GM23338 (cell line): ENCODE data around the gene OPN1LW. TPM values are rescaled to one million over a fixed set of nuclear protein-coding genes. Genes with fewer than 3 reads are reported as not detected.

Source experiments
- ATAC-seq: fragments of 200-7000 bp; cut with Tn5 transposase; 3 replicates; pipeline ENCODE4 v1.9.1; 2020
- DNase-seq: peaks from one replicate; pipeline ENCODE4 v3.0.0-alpha.2; 2015; ENCODE audit warnings: low spot score
- H2AFZ ChIP-seq: fragments of 200-600 bp; sonication (generic); 2 replicates; pipeline ENCODE4 v1.8.0; 2016; ENCODE audit warnings: antibody characterized with exemption, mild to moderate bottlenecking, moderate library complexity
- H3F3A ChIP-seq: fragments of 200-600 bp; sonication (generic); replicated peaks from 2 replicates; pipeline ENCODE4 v1.8.0; 2017; ENCODE audit warnings: antibody characterized with exemption, mixed run types, low read depth
- H3K27ac ChIP-seq: fragments of 200-600 bp; sonication (generic); 2 replicates; pipeline ENCODE4 v1.6.1; 2016; ENCODE audit warnings: low read depth
- H3K27me3 ChIP-seq: fragments of 200-600 bp; sonication (generic); 2 replicates; pipeline ENCODE4 v1.8.0; 2016; ENCODE audit warnings: mild to moderate bottlenecking, mixed run types, moderate library complexity; ENCODE audit not compliant: insufficient read depth
- H3K36me3 ChIP-seq: fragments of 200-600 bp; sonication (generic); 2 replicates; pipeline ENCODE4 v1.8.0; 2016; ENCODE audit warnings: mild to moderate bottlenecking; ENCODE audit not compliant: insufficient read depth
- H3K4me1 ChIP-seq: fragments of 200-600 bp; sonication (generic); 2 replicates; pipeline ENCODE4 v1.8.0; 2016; ENCODE audit warnings: mild to moderate bottlenecking, moderate library complexity; ENCODE audit not compliant: insufficient read depth
- H3K4me2 ChIP-seq: fragments of 200-600 bp; sonication (generic); 2 replicates; pipeline ENCODE4 v1.7.1; 2017; ENCODE audit warnings: mixed run types
- H3K4me3 ChIP-seq: fragments of 200-600 bp; sonication (generic); 2 replicates; pipeline ENCODE4 v1.6.1; 2016; ENCODE audit warnings: mixed run types
- H3K79me2 ChIP-seq: fragments of 200-600 bp; sonication (generic); replicated peaks from 2 replicates; pipeline ENCODE4 v1.8.0; 2017; ENCODE audit warnings: mild to moderate bottlenecking; ENCODE audit not compliant: insufficient read depth
- H3K9me2 ChIP-seq: fragments of 200-600 bp; sonication (generic); 2 replicates; pipeline ENCODE4 v1.8.0; 2017; ENCODE audit not compliant: insufficient read depth
- H4K20me1 ChIP-seq: fragments of 200-600 bp; sonication (generic); replicated peaks from 2 replicates; pipeline ENCODE4 v1.8.0; 2017; ENCODE audit warnings: mild to moderate bottlenecking; ENCODE audit not compliant: insufficient read depth
- H3K27ac Mint-ChIP-seq: 2 replicates; pipeline ENCODE4 v1.8.0; 2020; ENCODE audit warnings: inconsistent platforms, mild to moderate bottlenecking, moderate library complexity, mixed read lengths
- H3K27me3 Mint-ChIP-seq: 3 replicates; pipeline ENCODE4 v1.8.0; 2022; ENCODE audit warnings: low read depth, mild to moderate bottlenecking, moderate library complexity, mixed read lengths, inconsistent platforms; ENCODE audit not compliant: insufficient read depth, poor library complexity
- H3K36me3 Mint-ChIP-seq: 3 replicates; pipeline ENCODE4 v1.8.0; 2021; ENCODE audit warnings: low read depth, mild to moderate bottlenecking, inconsistent platforms, moderate library complexity, mixed read lengths
- H3K4me1 Mint-ChIP-seq: 3 replicates; pipeline ENCODE4 v1.8.0; 2020; ENCODE audit warnings: mild to moderate bottlenecking, inconsistent platforms, mixed read lengths
- H3K4me3 Mint-ChIP-seq: 3 replicates; pipeline ENCODE4 v1.8.0; 2021; ENCODE audit warnings: moderate library complexity, mild to moderate bottlenecking, inconsistent platforms, mixed read lengths
- H3K9me3 Mint-ChIP-seq: 3 replicates; pipeline ENCODE4 v1.8.0; 2020; ENCODE audit warnings: moderate library complexity, mild to moderate bottlenecking, inconsistent platforms, mixed read lengths
- CREB1 ChIP-seq: fragments of 250-450 bp; sonication (Bioruptor Pico); IDR thresholded peaks from 2 replicates; pipeline ENCODE4 v1.5.0; 2020; ENCODE audit warnings: low read depth, mild to moderate bottlenecking, moderate library complexity
- EZH2 ChIP-seq: fragments of 200-600 bp; sonication (generic); IDR thresholded peaks from one replicate; pipeline ENCODE4 v1.8.0; 2017; ENCODE audit warnings: antibody characterized with exemption, mild to moderate bottlenecking, low read depth; ENCODE audit not compliant: unreplicated experiment
- EZH2phosphoT487 ChIP-seq: fragments of 200-600 bp; sonication (generic); IDR thresholded peaks from one replicate; pipeline ENCODE4 v1.8.1; 2018; ENCODE audit warnings: antibody characterized with exemption; ENCODE audit not compliant: unreplicated experiment
- JUNB ChIP-seq: IDR thresholded peaks from one replicate; pipeline ENCODE4 v1.6.1; 2016; ENCODE audit warnings: antibody characterized with exemption; ENCODE audit not compliant: unreplicated experiment
- NANOG ChIP-seq: IDR thresholded peaks from 2 replicates; pipeline ENCODE4 v1.6.1; 2016; ENCODE audit warnings: antibody characterized with exemption, borderline replicate concordance
- POLR2AphosphoS5 ChIP-seq: IDR thresholded peaks from 2 replicates; pipeline ENCODE4 v1.6.1; 2016; ENCODE audit warnings: antibody characterized with exemption, low read depth
- ZNF114 ChIP-seq: fragments of 250-450 bp; sonication (Bioruptor Pico); IDR thresholded peaks from 2 replicates; pipeline ENCODE4 v1.5.0; 2020; ENCODE audit warnings: mild to moderate bottlenecking, moderate library complexity
- ZNF331 ChIP-seq: fragments of 250-450 bp; sonication (Bioruptor Pico); IDR thresholded peaks from 2 replicates; pipeline ENCODE4 v1.5.0; 2020; ENCODE audit warnings: low read depth, mild to moderate bottlenecking, moderate library complexity
- polyA plus RNA-seq: library from polyadenylated mRNA; unstranded; fragments of >200 nt; fragmentation: Nextera tagmentation; extraction: Ambion mirVana; gene quantifications from 2 replicates; pipeline ENCODE4 v1.2.1, GENCODE V29; 2016
- total RNA-seq: library from RNA; depleted of rRNA; stranded (reverse); fragments of >200 nt; shearing (Covaris generic); gene quantifications from 2 replicates; pipeline ENCODE4 v1.2.3, GENCODE V29; 2014
- TF ChIP-seq, protein P1 (sequence below): IDR thresholded peaks from one replicate; pipeline ENCODE4 v1.6.1; 2018; ENCODE audit warnings: antibody characterized with exemption; ENCODE audit not compliant: unreplicated experiment

Gene OPN1LW
- total and polyA plus RNA-seq, 2 experiments from 2014 or later = not detected

DNA sequence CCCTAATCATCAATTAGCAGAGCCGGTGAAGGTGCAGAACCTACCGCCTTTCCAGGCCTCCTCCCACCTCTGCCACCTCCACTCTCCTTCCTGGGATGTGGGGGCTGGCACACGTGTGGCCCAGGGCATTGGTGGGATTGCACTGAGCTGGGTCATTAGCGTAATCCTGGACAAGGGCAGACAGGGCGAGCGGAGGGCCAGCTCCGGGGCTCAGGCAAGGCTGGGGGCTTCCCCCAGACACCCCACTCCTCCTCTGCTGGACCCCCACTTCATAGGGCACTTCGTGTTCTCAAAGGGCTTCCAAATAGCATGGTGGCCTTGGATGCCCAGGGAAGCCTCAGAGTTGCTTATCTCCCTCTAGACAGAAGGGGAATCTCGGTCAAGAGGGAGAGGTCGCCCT, 3.3 kb upstream of the OPN1LW start:
- Mint-ChIP-seq H3K4me3 (no peak overlapping the region), H3K36me3 (no peaks in the 10 kb centered on the region), H3K27ac (no peak overlapping the region), H3K4me1 (peaks cover 1% of the 10 kb centered on the region; the same call in 2 of the 3 replicates), H3K27me3 (peaks cover 4% of the 10 kb centered on the region), H3K9me3 (no peaks in the 10 kb centered on the region; the same call in 2 of the 3 replicates)
- Histone ChIP-seq H3F3A (no peaks in the 10 kb centered on the region), H3K79me2 (no peaks in the 10 kb centered on the region), H3K9me2 (no peaks in the 10 kb centered on the region), H4K20me1 (no peaks in the 10 kb centered on the region), H3K4me2 (no peak overlapping the region), H3K27ac (no peak overlapping the region), H3K36me3 (no peaks in the 10 kb centered on the region), H3K4me3 (no peak overlapping the region), H2AFZ (no peak overlapping the region), H3K27me3 (no peaks in the 10 kb centered on the region), H3K4me1 (no peaks in the 10 kb centered on the region)
- TF ChIP-seq CREB1 (CRISPR knock-in tag) (no peak), POLR2AphosphoS5 (no peak), NANOG (no peak), JUNB (no peak), ZNF331 (CRISPR knock-in tag) (no peak), EZH2 (no peak)
- TF ChIP-seq, protein P1, sequence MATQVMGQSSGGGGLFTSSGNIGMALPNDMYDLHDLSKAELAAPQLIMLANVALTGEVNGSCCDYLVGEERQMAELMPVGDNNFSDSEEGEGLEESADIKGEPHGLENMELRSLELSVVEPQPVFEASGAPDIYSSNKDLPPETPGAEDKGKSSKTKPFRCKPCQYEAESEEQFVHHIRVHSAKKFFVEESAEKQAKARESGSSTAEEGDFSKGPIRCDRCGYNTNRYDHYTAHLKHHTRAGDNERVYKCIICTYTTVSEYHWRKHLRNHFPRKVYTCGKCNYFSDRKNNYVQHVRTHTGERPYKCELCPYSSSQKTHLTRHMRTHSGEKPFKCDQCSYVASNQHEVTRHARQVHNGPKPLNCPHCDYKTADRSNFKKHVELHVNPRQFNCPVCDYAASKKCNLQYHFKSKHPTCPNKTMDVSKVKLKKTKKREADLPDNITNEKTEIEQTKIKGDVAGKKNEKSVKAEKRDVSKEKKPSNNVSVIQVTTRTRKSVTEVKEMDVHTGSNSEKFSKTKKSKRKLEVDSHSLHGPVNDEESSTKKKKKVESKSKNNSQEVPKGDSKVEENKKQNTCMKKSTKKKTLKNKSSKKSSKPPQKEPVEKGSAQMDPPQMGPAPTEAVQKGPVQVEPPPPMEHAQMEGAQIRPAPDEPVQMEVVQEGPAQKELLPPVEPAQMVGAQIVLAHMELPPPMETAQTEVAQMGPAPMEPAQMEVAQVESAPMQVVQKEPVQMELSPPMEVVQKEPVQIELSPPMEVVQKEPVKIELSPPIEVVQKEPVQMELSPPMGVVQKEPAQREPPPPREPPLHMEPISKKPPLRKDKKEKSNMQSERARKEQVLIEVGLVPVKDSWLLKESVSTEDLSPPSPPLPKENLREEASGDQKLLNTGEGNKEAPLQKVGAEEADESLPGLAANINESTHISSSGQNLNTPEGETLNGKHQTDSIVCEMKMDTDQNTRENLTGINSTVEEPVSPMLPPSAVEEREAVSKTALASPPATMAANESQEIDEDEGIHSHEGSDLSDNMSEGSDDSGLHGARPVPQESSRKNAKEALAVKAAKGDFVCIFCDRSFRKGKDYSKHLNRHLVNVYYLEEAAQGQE = no peak
- DNase-seq (no peak), ATAC-seq (no peak)

DNA sequence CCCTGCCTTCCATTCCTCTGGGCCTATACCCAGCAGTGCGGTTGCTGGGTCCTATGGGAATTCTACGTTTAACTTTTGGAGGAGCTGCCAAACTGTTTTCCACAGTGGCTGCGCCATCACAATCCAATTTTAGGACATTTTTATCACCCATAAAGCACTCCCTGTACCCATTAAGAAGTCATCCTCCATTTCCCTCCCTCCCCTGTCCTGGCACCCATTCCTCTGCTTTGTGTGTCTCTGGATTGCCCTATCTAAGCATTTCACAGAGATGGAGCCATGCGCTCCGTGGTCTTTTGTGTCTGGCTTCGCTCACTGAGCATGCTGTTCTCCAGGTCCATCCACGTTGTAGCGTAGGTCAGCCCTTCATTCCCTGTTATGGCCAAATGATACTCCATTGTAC, 1.7 kb upstream of the OPN1LW start:
- TF ChIP-seq ZNF114 (CRISPR knock-in tag) = no peak
- TF ChIP-seq, protein P1 = no peak
- TF ChIP-seq EZH2phosphoT487 = no peak
- TF ChIP-seq POLR2AphosphoS5 = no peak
- no peak for TF ChIP-seq ZNF331 (CRISPR knock-in tag)
- no peak for TF ChIP-seq CREB1 (CRISPR knock-in tag)
- no peak for ATAC-seq
- Histone ChIP-seq H3K27me3 (no peaks in the 10 kb centered on the region), H3K4me1 (no peaks in the 10 kb centered on the region), H3F3A (no peaks in the 10 kb centered on the region), H3K27ac (no peak overlapping the region), H3K79me2 (no peaks in the 10 kb centered on the region), H3K36me3 (no peaks in the 10 kb centered on the region), H3K4me2 (no peak overlapping the region), H3K9me2 (no peaks in the 10 kb centered on the region), H2AFZ (no peak overlapping the region), H4K20me1 (no peaks in the 10 kb centered on the region), H3K4me3 (no peak overlapping the region)
- Mint-ChIP-seq H3K4me1 (no peaks in the 10 kb centered on the region), H3K9me3 (no peaks in the 10 kb centered on the region; the same call in 2 of the 3 replicates), H3K4me3 (no peak overlapping the region), H3K36me3 (no peaks in the 10 kb centered on the region), H3K27ac (no peak overlapping the region), H3K27me3 (peaks cover 4% of the 10 kb centered on the region)
- DNase-seq = no peak
